Ishikawa (cell line): Measurements from ENCODE around the gene TRAK1.
A peak's percentile ranks its signal among the peaks of the same experiment; 100 is the strongest.

ENCODE experiments used
- CEBPB ChIP-seq: IDR thresholded peaks from 2 replicates; pipeline ENCODE4 v1.6.1; 2012
- CREB1 ChIP-seq: IDR thresholded peaks from 2 replicates; pipeline ENCODE4 v1.6.1; 2012; ENCODE audit warnings: low read depth
- EGR1 ChIP-seq: IDR thresholded peaks from 2 replicates; pipeline ENCODE4 v1.6.1; 2012
- EP300 ChIP-seq: IDR thresholded peaks from 2 replicates; pipeline ENCODE4 v1.6.1; 2012; ENCODE audit warnings: borderline replicate concordance
- FOXM1 ChIP-seq: IDR thresholded peaks from 2 replicates; pipeline ENCODE4 v1.6.1; 2012; ENCODE audit warnings: low read depth, borderline replicate concordance
- NFIC ChIP-seq: IDR thresholded peaks from 2 replicates; pipeline ENCODE4 v1.6.1; 2012
- RAD21 ChIP-seq: IDR thresholded peaks from 2 replicates; pipeline ENCODE4 v1.6.1; 2012; ENCODE audit warnings: low read depth
- TAF1 ChIP-seq: IDR thresholded peaks from 2 replicates; pipeline ENCODE4 v1.6.1; 2012; ENCODE audit warnings: low read depth, mild to moderate bottlenecking
- TCF12 ChIP-seq: IDR thresholded peaks from 2 replicates; pipeline ENCODE4 v1.6.1; 2012; ENCODE audit warnings: low read depth
- TEAD4 ChIP-seq: IDR thresholded peaks from 2 replicates; pipeline ENCODE4 v1.6.1; 2012
- YY1 ChIP-seq: IDR thresholded peaks from 2 replicates; pipeline ENCODE4 v1.6.1; 2012; ENCODE audit warnings: low read depth
- ZBTB7A ChIP-seq: IDR thresholded peaks from 2 replicates; pipeline ENCODE4 v1.6.1; 2012; ENCODE audit warnings: low read depth
- TF ChIP-seq, protein P1 (sequence below): IDR thresholded peaks from 2 replicates; pipeline ENCODE4 v1.6.1; 2012
- TF ChIP-seq, protein P2 (sequence below): IDR thresholded peaks from 2 replicates; pipeline ENCODE4 v1.6.1; 2012; ENCODE audit warnings: low read depth, mild to moderate bottlenecking
- TF ChIP-seq, protein P3 (sequence below): IDR thresholded peaks from 2 replicates; pipeline ENCODE4 v1.6.1; 2012

The TRAK1 gene

DNA sequence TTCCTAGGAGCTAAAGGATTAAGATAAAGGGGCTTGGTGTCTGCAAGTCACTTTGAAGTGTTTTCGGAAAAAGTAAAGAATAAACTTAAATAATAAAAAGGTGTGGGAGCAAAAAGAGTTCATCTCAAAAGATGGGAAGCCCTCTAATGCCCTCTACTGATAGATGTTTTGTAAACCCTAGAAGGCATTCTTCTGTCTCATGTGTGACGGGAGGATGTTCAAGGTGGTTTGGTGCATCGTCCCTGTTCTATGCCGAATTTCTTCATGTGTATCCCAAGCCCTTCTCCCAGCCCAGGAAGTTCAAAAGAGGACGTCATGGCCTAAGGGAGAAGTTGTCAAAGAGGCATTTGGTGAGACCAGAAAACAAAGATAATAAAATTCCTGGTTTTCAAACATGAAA is 137.6 kb downstream of the TRAK1 start:
- TF ChIP-seq, protein P1, sequence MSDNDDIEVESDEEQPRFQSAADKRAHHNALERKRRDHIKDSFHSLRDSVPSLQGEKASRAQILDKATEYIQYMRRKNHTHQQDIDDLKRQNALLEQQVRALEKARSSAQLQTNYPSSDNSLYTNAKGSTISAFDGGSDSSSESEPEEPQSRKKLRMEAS = no peak
- TF ChIP-seq, protein P2, sequence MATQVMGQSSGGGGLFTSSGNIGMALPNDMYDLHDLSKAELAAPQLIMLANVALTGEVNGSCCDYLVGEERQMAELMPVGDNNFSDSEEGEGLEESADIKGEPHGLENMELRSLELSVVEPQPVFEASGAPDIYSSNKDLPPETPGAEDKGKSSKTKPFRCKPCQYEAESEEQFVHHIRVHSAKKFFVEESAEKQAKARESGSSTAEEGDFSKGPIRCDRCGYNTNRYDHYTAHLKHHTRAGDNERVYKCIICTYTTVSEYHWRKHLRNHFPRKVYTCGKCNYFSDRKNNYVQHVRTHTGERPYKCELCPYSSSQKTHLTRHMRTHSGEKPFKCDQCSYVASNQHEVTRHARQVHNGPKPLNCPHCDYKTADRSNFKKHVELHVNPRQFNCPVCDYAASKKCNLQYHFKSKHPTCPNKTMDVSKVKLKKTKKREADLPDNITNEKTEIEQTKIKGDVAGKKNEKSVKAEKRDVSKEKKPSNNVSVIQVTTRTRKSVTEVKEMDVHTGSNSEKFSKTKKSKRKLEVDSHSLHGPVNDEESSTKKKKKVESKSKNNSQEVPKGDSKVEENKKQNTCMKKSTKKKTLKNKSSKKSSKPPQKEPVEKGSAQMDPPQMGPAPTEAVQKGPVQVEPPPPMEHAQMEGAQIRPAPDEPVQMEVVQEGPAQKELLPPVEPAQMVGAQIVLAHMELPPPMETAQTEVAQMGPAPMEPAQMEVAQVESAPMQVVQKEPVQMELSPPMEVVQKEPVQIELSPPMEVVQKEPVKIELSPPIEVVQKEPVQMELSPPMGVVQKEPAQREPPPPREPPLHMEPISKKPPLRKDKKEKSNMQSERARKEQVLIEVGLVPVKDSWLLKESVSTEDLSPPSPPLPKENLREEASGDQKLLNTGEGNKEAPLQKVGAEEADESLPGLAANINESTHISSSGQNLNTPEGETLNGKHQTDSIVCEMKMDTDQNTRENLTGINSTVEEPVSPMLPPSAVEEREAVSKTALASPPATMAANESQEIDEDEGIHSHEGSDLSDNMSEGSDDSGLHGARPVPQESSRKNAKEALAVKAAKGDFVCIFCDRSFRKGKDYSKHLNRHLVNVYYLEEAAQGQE = no peak
- TF ChIP-seq RAD21 = peak; percentile 30
- no peak for TF ChIP-seq YY1

DNA sequence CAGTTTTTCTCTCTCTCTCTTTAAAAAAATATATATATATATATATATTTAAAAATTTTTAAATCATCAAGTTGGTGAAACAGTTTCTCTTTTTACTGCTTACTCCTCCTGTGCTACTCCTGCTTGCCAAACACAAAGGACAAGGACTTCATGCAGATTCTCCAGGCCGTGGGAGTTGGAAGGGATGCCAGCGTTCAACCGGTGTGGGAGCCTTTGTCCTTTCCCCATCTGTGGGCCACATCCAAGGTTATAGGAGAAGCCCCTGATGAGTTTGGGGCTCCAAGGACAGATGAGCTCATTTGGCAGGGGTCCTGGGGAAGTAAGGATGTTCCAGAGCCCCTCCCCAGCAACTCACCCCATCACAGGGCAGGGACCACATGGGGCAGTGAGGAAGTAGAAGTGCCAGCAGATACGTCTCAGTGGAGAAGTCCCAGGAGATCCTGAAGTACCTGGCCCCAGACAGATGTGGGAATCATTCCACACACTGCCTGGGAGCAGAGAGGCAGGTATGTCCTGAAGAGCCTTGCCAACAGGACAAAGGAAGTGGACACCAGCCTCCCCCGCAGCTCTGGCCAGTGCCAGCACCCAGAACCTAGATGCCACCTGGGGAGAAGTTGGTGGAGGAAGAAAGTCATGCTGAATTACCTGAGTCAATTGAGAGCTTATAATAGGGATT is 138.2 kb downstream of the TRAK1 start:
- no peak for TF ChIP-seq CREB1
- TF ChIP-seq YY1 = no peak
- TF ChIP-seq RAD21 = no peak
- TF ChIP-seq, protein P3, sequence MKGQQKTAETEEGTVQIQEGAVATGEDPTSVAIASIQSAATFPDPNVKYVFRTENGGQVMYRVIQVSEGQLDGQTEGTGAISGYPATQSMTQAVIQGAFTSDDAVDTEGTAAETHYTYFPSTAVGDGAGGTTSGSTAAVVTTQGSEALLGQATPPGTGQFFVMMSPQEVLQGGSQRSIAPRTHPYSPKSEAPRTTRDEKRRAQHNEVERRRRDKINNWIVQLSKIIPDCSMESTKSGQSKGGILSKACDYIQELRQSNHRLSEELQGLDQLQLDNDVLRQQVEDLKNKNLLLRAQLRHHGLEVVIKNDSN = no peak
- TF ChIP-seq EGR1 = no peak

DNA sequence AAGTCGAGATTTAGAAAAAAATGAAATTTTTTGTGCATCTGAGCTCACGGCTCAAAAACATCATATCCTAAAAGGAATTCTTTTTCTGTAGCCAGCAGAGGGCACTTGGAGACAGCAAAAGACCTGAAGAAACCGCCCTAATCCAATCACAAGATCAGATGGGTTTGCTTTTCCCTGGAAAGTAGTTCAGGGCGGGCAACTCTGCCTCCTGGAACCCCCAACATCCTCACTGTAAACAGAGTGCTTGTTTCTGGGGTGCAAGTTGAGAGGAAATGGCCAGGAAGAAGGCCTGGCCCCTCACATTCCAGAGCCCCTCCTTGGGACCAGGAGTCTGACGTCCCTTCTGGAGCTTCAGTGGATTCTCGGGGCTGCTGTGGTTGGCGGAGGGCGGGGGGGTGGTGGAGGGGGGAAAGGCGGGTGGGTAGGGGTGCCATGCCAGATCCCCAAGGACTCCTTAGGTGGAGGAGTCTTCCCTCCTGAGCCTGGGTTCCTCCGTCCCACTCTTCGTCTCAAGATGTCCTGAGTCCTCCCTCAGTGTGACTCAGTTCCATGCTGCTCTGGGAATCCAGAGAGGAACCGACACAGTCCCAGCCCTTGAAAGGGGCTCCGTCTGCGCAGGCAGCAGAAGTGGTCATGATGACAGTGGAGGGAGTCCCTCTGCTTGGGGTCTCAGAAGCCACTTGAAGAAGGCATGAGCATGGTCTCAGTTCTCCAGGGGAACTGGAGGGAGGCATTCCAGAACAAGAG is 139.0 kb downstream of the TRAK1 start:
- TF ChIP-seq RAD21 = peak; percentile 78
- TF ChIP-seq, protein P2 = no peak
- TF ChIP-seq, protein P3 = no peak

DNA sequence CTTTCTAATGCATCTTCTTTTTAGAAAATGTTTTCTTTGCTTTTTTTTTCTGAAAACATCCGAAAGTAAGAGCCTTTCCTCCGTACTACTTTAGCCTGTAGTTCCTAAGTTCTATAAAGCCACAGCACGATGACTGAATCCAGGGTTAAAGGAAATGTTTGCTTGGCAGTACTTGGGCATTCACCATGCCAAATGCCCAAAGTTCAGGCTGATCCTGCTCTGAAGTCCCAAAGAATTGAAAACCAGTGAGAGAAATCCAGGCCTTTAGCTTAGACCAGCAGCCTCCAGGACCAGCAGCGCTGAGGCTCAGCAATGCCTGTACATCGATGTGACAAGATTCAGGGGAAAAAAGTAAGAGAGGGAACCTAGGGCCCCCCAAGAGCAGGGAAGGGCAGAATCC is 139.7 kb downstream of the TRAK1 start:
- no peak for TF ChIP-seq FOXM1
- no peak for TF ChIP-seq ZBTB7A

DNA sequence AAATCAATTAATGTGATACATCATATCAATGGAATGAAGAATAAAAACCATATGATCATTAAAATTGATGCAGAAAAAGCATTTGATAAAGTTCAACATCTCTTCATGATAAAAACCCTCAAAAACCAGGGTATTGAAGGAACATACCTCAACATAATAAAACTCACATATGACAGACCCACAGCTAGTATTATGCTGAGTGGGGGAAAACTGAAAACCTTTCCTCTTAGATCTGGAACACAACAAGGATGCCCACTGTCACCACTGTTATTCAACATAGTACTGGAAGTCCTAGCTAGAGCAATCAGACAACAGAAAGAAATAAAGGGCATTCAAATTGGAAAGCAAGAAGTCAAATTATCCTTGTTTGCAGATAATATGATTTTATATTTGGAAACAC is 144.4 kb downstream of the TRAK1 start:
- TF ChIP-seq CREB1 (no peak), CEBPB (no peak), RAD21 (no peak), TCF12 (no peak), EP300 (no peak), TAF1 (no peak), ZBTB7A (no peak), EGR1 (no peak)
- TF ChIP-seq, protein P1 = no peak
- TF ChIP-seq, protein P2 = no peak

DNA sequence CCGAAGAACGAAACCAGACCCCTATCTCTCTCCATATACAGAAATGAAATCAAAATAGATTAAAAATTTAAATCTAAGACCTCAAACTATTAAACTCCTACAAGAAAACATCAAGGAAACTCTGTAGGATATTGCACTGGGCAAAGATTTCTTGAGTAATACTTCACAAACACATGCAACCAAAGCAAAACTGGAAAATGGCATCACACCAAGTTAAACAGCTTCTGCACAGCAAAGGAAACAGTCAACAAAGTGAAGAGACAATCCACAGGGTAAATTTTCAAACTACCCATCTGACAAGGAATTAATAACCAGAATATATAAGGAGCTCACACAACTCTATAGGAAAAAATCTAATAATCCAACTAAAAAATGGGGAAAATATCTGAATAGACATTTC is 145.5 kb downstream of the TRAK1 start:
- TF ChIP-seq TAF1 (no peak), FOXM1 (no peak), EP300 (no peak), NFIC (no peak), ZBTB7A (no peak), CEBPB (no peak), RAD21 (no peak), YY1 (no peak), EGR1 (no peak), TEAD4 (no peak), CREB1 (no peak), TCF12 (no peak)
- TF ChIP-seq, protein P3 = no peak
- TF ChIP-seq, protein P2 = no peak
- TF ChIP-seq, protein P1 = no peak
